ENCODE measurements around the gene SHB.

The SHB gene

GRCh38 chr9:37926737-37927118, 142.3 kb downstream of the SHB start:
- DNase-seq = no peak

GRCh38 chr9:37925786-37926736, 143.0 kb downstream of the SHB start:
- no peak for DNase-seq

- DNase-seq = no peak
These were observed 144.0 kb downstream of the SHB start for GRCh38 chr9:37925006-37925405.

- DNase-seq = no peak
These were observed 144.5 kb downstream of the SHB start for GRCh38 chr9:37924538-37924937.

- no peak for DNase-seq
These were observed 145.1 kb downstream of the SHB start for GRCh38 chr9:37923796-37924427.

GRCh38 chr9:37923118-37923795, 145.8 kb downstream of the SHB start:
- no peak for DNase-seq

- DNase-seq = no peak
These were observed 146.5 kb downstream of the SHB start for GRCh38 chr9:37922363-37923117.

GRCh38 chr9:37921546-37922300, 147.3 kb downstream of the SHB start:
- DNase-seq = no peak

- DNase-seq = no peak
These were observed 147.9 kb downstream of the SHB start for GRCh38 chr9:37921168-37921510.

- DNase-seq = no peak
These were observed 148.4 kb downstream of the SHB start for GRCh38 chr9:37920471-37921167.

GRCh38 chr9:37919956-37920335, 149.1 kb downstream of the SHB start:
- DNase-seq = no peak

- no peak for DNase-seq
These were observed 149.6 kb downstream of the SHB start for GRCh38 chr9:37919246-37919955.

- no peak for DNase-seq
These were observed 150.3 kb downstream of the SHB start for GRCh38 chr9:37918665-37919170.

GRCh38 chr9:37917801-37918664, 151.0 kb downstream of the SHB start:
- DNase-seq = no peak

GRCh38 chr9:37917313-37917731, 151.7 kb downstream of the SHB start:
- no peak for DNase-seq

- DNase-seq = no peak
These were observed 152.3 kb downstream of the SHB start for GRCh38 chr9:37916471-37917312.

- DNase-seq = no peak
These were observed 153.0 kb downstream of the SHB start for GRCh38 chr9:37915911-37916470.

- DNase-seq = no peak
These were observed 154.2 kb downstream of the SHB start for GRCh38 chr9:37914701-37915358.
